H1 (cell line): Measurements from ENCODE around the gene EFHC1. TPM values are rescaled to one million over a fixed set of nuclear protein-coding genes. Genes with fewer than 3 reads are reported as not detected.

Source experiments
- BACH1 ChIP-seq: IDR thresholded peaks from 2 replicates; pipeline ENCODE4 v1.6.1; 2012; ENCODE audit warnings: low read length, improper control_type of control experiment
- POU5F1 ChIP-seq: IDR thresholded peaks from 2 replicates; pipeline ENCODE4 v1.6.1; 2011; ENCODE audit warnings: low read depth, mild to moderate bottlenecking, low read length, moderate library complexity
- RAD21 ChIP-seq, 2 experiments: IDR thresholded peaks in 1 of 2; conservative IDR thresholded peaks in 1 of 2; 2 replicates each; pipeline ENCODE4 v1.6.1; 2011; ENCODE audit warnings: low read depth in 2 of 2, low read length in 2 of 2, improper control_type of control experiment in 1 of 2, inconsistent platforms in 1 of 2, mild to moderate bottlenecking in 1 of 2, moderate library complexity in 1 of 2
- SIX5 ChIP-seq: IDR thresholded peaks from 2 replicates; pipeline ENCODE4 v1.6.1; 2011; ENCODE audit warnings: mild to moderate bottlenecking, low read depth, low read length
- SUZ12 ChIP-seq: fragments of 200-600 bp; sonication (generic); IDR thresholded peaks from 2 replicates; pipeline ENCODE4 v1.6.1; 2012; ENCODE audit warnings: mild to moderate bottlenecking, inconsistent platforms, low read length, moderate library complexity, mixed read lengths
- polyA plus RNA-seq, 7 experiments: library from polyadenylated mRNA; depleted of rRNA in 3 of 7; stranded (reverse) in 5 of 7; unstranded in 2 of 7; fragments of >200 nt in 5 of 7; fragments of 200-250 nt in 2 of 7; gene quantifications; 1 replicate in 5 of 7; 2 replicates in 1 of 7; 4 replicates in 1 of 7; pipeline versions ENCODE4 v1.2.1 to v1.2.3, GENCODE V29; 2011 to 2013; ENCODE audit warnings: missing spikeins in 2 of 7, mixed read lengths in 2 of 7
- total RNA-seq: library from RNA; stranded (reverse); fragmentation: NEBNext Ultra II Directional; extraction: Animal tissue kit (Norgen Biotek cat#: 25700); gene quantifications from 2 replicates; pipeline ENCODE4 v1.2.1, GENCODE V29; 2021

The EFHC1 gene
- total and polyA plus RNA-seq, 2 of the 8 experiments (the other 6 are each of a cell fraction or from before 2014, with no cell fraction given) = 10.5 to 16.4 TPM

DNA sequence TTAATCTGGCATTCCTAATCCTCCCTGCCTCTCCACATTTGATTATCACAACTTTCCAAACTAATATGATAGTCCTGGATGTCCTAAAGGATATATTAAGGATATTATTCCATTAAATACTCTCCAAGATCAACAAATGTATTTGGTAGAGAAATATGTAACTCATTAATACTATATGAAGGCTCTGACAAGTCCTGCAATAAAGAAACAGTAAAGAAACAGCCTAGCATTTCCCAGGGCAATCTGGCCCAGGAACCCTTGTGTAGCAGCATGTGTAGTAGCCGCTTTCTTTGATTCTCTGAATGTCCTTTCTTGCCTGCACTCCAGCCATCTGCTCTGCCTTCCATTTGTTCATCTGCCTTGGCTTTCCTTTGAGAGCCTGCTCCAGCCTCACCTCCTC lies 133.0 kb downstream of the EFHC1 start (continued):
- TF ChIP-seq SIX5 = no peak
- TF ChIP-seq POU5F1 = no peak
- no peak for TF ChIP-seq SUZ12
- no peak for TF ChIP-seq RAD21 (IDR thresholded peaks at IDR 0.05 in 1 of 2, conservative IDR thresholded peaks at IDR 0.05 in 1 of 2; ENCODE audit: low read depth in 2 of 2, low read length in 2 of 2)
- no peak for TF ChIP-seq BACH1
